WTC11 (cell line): Measurements from ENCODE around the gene NECTIN3. TPM values are rescaled to one million over a fixed set of nuclear protein-coding genes. Genes with fewer than 3 reads are reported as not detected.

Experiments used
- ATAC-seq: fragments of 200-7000 bp; cut with Tn5 transposase; 2 replicates; pipeline ENCODE4 v1.10.0; 2021; ENCODE audit warnings: mild to moderate bottlenecking, moderate library complexity
- CTCF ChIA-PET: fragments of 300-600 bp; sonication (Branson Sonifier 250); formaldehyde crosslinking; loops from one replicate; lab custom pipeline; 2021; ENCODE audit warnings: antibody characterized with exemption; lab: Charles Lee
- POLR2A ChIA-PET: fragments of 350-600 bp; sonication (Branson Sonifier 250); formaldehyde crosslinking; loops from one replicate; lab custom pipeline; 2021; ENCODE audit warnings: antibody characterized with exemption; lab: Charles Lee
- DNase-seq: peaks from one replicate; pipeline ENCODE4 v3.0.0; 2021; ENCODE audit warnings: low spot score
- H3K27ac Mint-ChIP-seq: 2 replicates; pipeline ENCODE4 v1.8.0; 2021; ENCODE audit warnings: mixed read lengths
- H3K27me3 Mint-ChIP-seq: 2 replicates; pipeline ENCODE4 v1.8.0; 2021; ENCODE audit warnings: low read depth, mild to moderate bottlenecking, moderate library complexity, mixed read lengths
- H3K36me3 Mint-ChIP-seq: 2 replicates; pipeline ENCODE4 v1.8.0; 2021; ENCODE audit warnings: mixed read lengths
- H3K4me1 Mint-ChIP-seq: 2 replicates; pipeline ENCODE4 v1.8.0; 2022; ENCODE audit warnings: mixed read lengths
- H3K4me3 Mint-ChIP-seq: 2 replicates; pipeline ENCODE4 v1.8.0; 2021; ENCODE audit warnings: mild to moderate bottlenecking, moderate library complexity, mixed read lengths
- H3K9me3 Mint-ChIP-seq: 2 replicates; pipeline ENCODE4 v1.8.0; 2021; ENCODE audit warnings: mixed read lengths
- AFF4 ChIP-seq: sonication (generic); formaldehyde crosslinking; IDR thresholded peaks from 2 replicates; pipeline ENCODE4 v1.8.1; 2023; ENCODE audit warnings: mild to moderate bottlenecking, missing genetic modification reagents, borderline replicate concordance
- ATF3 ChIP-seq: sonication (generic); formaldehyde crosslinking; conservative IDR thresholded peaks from 2 replicates; pipeline ENCODE4 v1.8.1; 2022; ENCODE audit warnings: mild to moderate bottlenecking, missing genetic modification reagents
- CREB1 ChIP-seq: sonication (generic); formaldehyde crosslinking; IDR thresholded peaks from 2 replicates; pipeline ENCODE4 v1.8.0; 2023; ENCODE audit warnings: mild to moderate bottlenecking, missing genetic modification reagents
- EMX1 ChIP-seq: fragments of 250-450 bp; sonication (Bioruptor Pico); IDR thresholded peaks from 2 replicates; pipeline ENCODE4 v1.8.0; 2021; ENCODE audit warnings: mild to moderate bottlenecking
- ERG ChIP-seq: fragments of 250-450 bp; sonication (Bioruptor Pico); IDR thresholded peaks from 2 replicates; pipeline ENCODE4 v1.8.0; 2021; ENCODE audit warnings: mild to moderate bottlenecking
- GABPB1 ChIP-seq: sonication (generic); formaldehyde crosslinking; IDR thresholded peaks from 2 replicates; pipeline ENCODE4 v1.8.1; 2023; ENCODE audit warnings: mild to moderate bottlenecking, missing genetic modification reagents
- JAZF1 ChIP-seq: fragments of 250-450 bp; sonication (Bioruptor Pico); IDR thresholded peaks from 2 replicates; pipeline ENCODE4 v1.9.0; 2021; ENCODE audit warnings: moderate library complexity, mild to moderate bottlenecking, inconsistent platforms
- MXD4 ChIP-seq: fragments of 250-450 bp; sonication (Bioruptor Pico); IDR thresholded peaks from 2 replicates; pipeline ENCODE4 v1.8.0; 2021; ENCODE audit warnings: mild to moderate bottlenecking, moderate library complexity, borderline replicate concordance
- SMAD4 ChIP-seq: sonication (generic); formaldehyde crosslinking; IDR thresholded peaks from 2 replicates; pipeline ENCODE4 v1.8.0; 2022; ENCODE audit warnings: mild to moderate bottlenecking, missing genetic modification reagents
- ZNF317 ChIP-seq: sonication (generic); formaldehyde crosslinking; IDR thresholded peaks from 2 replicates; pipeline ENCODE4 v1.8.1; 2023; ENCODE audit warnings: low read depth, mild to moderate bottlenecking, moderate library complexity, missing genetic modification reagents, borderline replicate concordance
- ZNF416 ChIP-seq: fragments of 250-450 bp; sonication (Bioruptor Pico); IDR thresholded peaks from 2 replicates; pipeline ENCODE4 v1.9.0; 2021; ENCODE audit warnings: mild to moderate bottlenecking, inconsistent platforms
- total RNA-seq: library from RNA; stranded (reverse); gene quantifications from 3 replicates; pipeline ENCODE4 v1.2.3, GENCODE V29; 2021
- TF ChIP-seq, protein P1 (sequence below): fragments of 250-450 bp; sonication (Bioruptor Pico); IDR thresholded peaks from 2 replicates; pipeline ENCODE4 v1.9.0; 2021; ENCODE audit warnings: mild to moderate bottlenecking
- TF ChIP-seq, protein P2 (sequence below): sonication (generic); formaldehyde crosslinking; IDR thresholded peaks from 2 replicates; pipeline ENCODE4 v1.8.0; 2022; ENCODE audit warnings: mild to moderate bottlenecking, missing genetic modification reagents
- TF ChIP-seq, protein P3 (sequence below): sonication (generic); formaldehyde crosslinking; IDR thresholded peaks from 2 replicates; pipeline ENCODE4 v1.8.1; 2023; ENCODE audit warnings: mild to moderate bottlenecking, moderate library complexity, missing genetic modification reagents
- TF ChIP-seq, protein P4 (sequence below): sonication (generic); formaldehyde crosslinking; IDR thresholded peaks from 2 replicates; pipeline ENCODE4 v1.8.1; 2022; ENCODE audit warnings: low read depth, missing genetic modification reagents, borderline replicate concordance
- TF ChIP-seq, protein P5 (sequence below): fragments of 250-450 bp; sonication (Bioruptor Pico); IDR thresholded peaks from 2 replicates; pipeline ENCODE4 v1.9.0; 2021; ENCODE audit warnings: mild to moderate bottlenecking, borderline replicate concordance
- TF ChIP-seq, protein P6 (sequence below): sonication (generic); formaldehyde crosslinking; IDR thresholded peaks from 2 replicates; pipeline ENCODE4 v1.8.1; 2022; ENCODE audit warnings: mild to moderate bottlenecking, missing genetic modification reagents, moderate library complexity, borderline replicate concordance
- TF ChIP-seq, protein P7 (sequence below): sonication (generic); formaldehyde crosslinking; IDR thresholded peaks from 2 replicates; pipeline ENCODE4 v1.8.0; 2023; ENCODE audit warnings: missing genetic modification reagents

The NECTIN3 gene
- total RNA-seq, 1 experiment from 2014 or later, result 24.8 TPM

GRCh38 chr3:111200027-111200426, 128.4 kb downstream of the NECTIN3 start:
- POLR2A ChIA-PET, result no interaction called here
- peaks cover 27% of the 10 kb centered on the region for H3K4me1 Mint-ChIP-seq
- TF ChIP-seq GABPB1 (CRISPR knock-in tag) (no peak), ZNF416 (no peak), EMX1 (CRISPR knock-in tag) (no peak), SMAD4 (no peak), MXD4 (CRISPR knock-in tag) (no peak), ATF3 (no peak), AFF4 (CRISPR knock-in tag) (no peak), JAZF1 (CRISPR knock-in tag) (no peak), CREB1 (CRISPR knock-in tag) (no peak), ERG (CRISPR knock-in tag) (no peak), ZNF317 (CRISPR knock-in tag) (no peak)
- TF ChIP-seq, protein P1, sequence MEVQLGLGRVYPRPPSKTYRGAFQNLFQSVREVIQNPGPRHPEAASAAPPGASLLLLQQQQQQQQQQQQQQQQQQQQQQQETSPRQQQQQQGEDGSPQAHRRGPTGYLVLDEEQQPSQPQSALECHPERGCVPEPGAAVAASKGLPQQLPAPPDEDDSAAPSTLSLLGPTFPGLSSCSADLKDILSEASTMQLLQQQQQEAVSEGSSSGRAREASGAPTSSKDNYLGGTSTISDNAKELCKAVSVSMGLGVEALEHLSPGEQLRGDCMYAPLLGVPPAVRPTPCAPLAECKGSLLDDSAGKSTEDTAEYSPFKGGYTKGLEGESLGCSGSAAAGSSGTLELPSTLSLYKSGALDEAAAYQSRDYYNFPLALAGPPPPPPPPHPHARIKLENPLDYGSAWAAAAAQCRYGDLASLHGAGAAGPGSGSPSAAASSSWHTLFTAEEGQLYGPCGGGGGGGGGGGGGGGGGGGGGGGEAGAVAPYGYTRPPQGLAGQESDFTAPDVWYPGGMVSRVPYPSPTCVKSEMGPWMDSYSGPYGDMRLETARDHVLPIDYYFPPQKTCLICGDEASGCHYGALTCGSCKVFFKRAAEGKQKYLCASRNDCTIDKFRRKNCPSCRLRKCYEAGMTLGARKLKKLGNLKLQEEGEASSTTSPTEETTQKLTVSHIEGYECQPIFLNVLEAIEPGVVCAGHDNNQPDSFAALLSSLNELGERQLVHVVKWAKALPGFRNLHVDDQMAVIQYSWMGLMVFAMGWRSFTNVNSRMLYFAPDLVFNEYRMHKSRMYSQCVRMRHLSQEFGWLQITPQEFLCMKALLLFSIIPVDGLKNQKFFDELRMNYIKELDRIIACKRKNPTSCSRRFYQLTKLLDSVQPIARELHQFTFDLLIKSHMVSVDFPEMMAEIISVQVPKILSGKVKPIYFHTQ, result no peak
- TF ChIP-seq, protein P2, sequence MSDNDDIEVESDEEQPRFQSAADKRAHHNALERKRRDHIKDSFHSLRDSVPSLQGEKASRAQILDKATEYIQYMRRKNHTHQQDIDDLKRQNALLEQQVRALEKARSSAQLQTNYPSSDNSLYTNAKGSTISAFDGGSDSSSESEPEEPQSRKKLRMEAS (CRISPR knock-in tag), result no peak
- TF ChIP-seq, protein P3, sequence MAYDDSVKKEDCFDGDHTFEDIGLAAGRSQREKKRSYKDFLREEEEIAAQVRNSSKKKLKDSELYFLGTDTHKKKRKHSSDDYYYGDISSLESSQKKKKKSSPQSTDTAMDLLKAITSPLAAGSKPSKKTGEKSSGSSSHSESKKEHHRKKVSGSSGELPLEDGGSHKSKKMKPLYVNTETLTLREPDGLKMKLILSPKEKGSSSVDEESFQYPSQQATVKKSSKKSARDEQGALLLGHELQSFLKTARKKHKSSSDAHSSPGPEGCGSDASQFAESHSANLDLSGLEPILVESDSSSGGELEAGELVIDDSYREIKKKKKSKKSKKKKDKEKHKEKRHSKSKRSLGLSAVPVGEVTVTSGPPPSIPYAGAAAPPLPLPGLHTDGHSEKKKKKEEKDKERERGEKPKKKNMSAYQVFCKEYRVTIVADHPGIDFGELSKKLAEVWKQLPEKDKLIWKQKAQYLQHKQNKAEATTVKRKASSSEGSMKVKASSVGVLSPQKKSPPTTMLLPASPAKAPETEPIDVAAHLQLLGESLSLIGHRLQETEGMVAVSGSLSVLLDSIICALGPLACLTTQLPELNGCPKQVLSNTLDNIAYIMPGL, result no peak
- TF ChIP-seq, protein P4, sequence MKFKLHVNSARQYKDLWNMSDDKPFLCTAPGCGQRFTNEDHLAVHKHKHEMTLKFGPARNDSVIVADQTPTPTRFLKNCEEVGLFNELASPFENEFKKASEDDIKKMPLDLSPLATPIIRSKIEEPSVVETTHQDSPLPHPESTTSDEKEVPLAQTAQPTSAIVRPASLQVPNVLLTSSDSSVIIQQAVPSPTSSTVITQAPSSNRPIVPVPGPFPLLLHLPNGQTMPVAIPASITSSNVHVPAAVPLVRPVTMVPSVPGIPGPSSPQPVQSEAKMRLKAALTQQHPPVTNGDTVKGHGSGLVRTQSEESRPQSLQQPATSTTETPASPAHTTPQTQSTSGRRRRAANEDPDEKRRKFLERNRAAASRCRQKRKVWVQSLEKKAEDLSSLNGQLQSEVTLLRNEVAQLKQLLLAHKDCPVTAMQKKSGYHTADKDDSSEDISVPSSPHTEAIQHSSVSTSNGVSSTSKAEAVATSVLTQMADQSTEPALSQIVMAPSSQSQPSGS, result no peak
- TF ChIP-seq, protein P5, sequence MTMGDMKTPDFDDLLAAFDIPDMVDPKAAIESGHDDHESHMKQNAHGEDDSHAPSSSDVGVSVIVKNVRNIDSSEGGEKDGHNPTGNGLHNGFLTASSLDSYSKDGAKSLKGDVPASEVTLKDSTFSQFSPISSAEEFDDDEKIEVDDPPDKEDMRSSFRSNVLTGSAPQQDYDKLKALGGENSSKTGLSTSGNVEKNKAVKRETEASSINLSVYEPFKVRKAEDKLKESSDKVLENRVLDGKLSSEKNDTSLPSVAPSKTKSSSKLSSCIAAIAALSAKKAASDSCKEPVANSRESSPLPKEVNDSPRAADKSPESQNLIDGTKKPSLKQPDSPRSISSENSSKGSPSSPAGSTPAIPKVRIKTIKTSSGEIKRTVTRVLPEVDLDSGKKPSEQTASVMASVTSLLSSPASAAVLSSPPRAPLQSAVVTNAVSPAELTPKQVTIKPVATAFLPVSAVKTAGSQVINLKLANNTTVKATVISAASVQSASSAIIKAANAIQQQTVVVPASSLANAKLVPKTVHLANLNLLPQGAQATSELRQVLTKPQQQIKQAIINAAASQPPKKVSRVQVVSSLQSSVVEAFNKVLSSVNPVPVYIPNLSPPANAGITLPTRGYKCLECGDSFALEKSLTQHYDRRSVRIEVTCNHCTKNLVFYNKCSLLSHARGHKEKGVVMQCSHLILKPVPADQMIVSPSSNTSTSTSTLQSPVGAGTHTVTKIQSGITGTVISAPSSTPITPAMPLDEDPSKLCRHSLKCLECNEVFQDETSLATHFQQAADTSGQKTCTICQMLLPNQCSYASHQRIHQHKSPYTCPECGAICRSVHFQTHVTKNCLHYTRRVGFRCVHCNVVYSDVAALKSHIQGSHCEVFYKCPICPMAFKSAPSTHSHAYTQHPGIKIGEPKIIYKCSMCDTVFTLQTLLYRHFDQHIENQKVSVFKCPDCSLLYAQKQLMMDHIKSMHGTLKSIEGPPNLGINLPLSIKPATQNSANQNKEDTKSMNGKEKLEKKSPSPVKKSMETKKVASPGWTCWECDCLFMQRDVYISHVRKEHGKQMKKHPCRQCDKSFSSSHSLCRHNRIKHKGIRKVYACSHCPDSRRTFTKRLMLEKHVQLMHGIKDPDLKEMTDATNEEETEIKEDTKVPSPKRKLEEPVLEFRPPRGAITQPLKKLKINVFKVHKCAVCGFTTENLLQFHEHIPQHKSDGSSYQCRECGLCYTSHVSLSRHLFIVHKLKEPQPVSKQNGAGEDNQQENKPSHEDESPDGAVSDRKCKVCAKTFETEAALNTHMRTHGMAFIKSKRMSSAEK (CRISPR knock-in tag), result no peak
- TF ChIP-seq, protein P6, sequence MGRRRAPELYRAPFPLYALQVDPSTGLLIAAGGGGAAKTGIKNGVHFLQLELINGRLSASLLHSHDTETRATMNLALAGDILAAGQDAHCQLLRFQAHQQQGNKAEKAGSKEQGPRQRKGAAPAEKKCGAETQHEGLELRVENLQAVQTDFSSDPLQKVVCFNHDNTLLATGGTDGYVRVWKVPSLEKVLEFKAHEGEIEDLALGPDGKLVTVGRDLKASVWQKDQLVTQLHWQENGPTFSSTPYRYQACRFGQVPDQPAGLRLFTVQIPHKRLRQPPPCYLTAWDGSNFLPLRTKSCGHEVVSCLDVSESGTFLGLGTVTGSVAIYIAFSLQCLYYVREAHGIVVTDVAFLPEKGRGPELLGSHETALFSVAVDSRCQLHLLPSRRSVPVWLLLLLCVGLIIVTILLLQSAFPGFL (CRISPR knock-in tag), result no peak
- TF ChIP-seq, protein P7, sequence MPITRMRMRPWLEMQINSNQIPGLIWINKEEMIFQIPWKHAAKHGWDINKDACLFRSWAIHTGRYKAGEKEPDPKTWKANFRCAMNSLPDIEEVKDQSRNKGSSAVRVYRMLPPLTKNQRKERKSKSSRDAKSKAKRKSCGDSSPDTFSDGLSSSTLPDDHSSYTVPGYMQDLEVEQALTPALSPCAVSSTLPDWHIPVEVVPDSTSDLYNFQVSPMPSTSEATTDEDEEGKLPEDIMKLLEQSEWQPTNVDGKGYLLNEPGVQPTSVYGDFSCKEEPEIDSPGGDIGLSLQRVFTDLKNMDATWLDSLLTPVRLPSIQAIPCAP (CRISPR knock-in tag), result no peak
- no peaks in the 10 kb centered on the region for H3K27me3 Mint-ChIP-seq
- H3K4me3 Mint-ChIP-seq, result no peak overlapping the region
- H3K36me3 Mint-ChIP-seq, result no peaks in the 10 kb centered on the region
- DNase-seq (no peak), ATAC-seq (no peak)
- CTCF ChIA-PET, result interaction anchor here (0.7 kb wide), 1 partner anchor 1363 kb away, joined by 3 read pairs; no protein-coding TSS in a partner anchor
- no peaks in the 10 kb centered on the region for H3K9me3 Mint-ChIP-seq
- H3K27ac Mint-ChIP-seq, result peak overlapping the region; percentile 5; the same call in 1 of the 2 replicates
